DMS114 treated with DMSO at 0.1 percent for 48 hours (cell line): ENCODE data around the gene OCLN.
"Not testable (repeated sequence)": the region's sequence is repeated elsewhere in the genome, so short reads cannot be mapped to it uniquely, and the experiment has no call there.

Experiments
- DNase-seq: peaks from one replicate; lab custom pipeline; 2025; ENCODE audit not compliant: unreplicated experiment; lab: John Stamatoyannopoulos, UW

Gene OCLN

DNA sequence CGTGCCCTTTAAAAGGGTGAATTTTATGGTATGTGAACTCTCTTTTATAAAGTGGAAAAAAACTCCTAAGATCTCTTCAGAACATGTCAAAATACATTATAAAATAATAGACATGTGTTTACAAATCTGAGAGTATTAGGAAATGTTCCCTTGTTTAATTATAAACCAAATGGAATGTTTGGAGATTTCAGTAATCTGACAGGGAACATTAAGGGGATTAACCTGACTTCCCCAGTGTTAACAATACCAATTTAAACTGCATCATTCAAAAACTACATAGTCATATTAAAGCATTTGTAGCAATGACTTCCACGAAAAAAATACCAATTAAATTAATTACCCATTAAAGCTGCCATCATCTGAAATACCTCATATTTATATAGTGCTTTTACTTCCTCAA is 1.6 kb upstream of the OCLN start:
- DNase-seq: no peak

DNA sequence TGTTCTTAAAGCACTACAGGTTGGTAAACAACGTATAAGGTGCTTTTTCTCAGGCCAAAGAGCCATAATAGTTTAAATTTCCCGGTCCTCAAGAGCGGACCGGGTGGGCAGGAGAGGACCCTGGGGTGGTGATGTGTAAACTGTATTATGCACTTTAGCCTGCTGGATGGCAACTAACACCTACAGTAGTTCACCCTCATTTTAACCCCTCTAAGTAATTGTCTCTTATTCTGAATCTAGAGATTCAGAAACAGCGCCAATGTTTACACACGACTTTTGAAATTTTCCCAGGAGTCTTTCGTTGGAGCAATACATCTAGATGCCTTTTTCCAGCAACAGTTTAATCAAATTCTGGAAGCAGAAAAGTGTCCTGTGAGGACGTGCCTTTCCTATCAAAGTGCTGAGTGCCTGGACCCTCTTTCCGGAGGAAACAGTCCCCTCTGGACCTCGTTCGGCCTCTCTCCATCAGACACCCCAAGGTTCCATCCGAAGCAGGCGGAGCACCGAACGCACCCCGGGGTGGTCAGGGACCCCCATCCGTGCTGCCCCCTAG is 676 bp upstream of the OCLN start:
- DNase-seq: no peak

DNA sequence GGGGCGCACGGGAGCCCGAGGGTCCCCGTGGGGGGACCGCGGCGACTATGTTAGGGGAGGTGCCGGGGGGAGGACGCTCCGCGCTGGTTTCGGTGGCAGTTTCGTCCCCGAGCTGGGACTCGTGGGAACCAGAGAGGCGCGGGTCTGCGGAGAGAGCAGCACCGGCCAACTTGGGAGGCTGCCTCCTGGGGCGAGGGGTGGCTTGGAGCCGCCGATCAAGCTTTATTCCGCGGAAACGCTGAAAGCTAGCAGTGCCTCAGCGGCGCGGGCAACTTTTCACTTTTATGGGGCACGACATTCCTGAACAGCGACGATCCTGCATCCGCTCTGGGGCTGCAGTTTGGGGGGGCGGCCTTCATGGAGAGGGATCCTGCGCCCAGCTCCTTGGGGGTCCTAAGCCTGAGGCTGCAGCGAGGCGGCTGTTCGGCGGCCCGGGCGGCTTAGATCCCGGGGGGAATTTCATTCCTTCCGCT is 369 bp downstream of the OCLN start:
- no peak for DNase-seq

DNA sequence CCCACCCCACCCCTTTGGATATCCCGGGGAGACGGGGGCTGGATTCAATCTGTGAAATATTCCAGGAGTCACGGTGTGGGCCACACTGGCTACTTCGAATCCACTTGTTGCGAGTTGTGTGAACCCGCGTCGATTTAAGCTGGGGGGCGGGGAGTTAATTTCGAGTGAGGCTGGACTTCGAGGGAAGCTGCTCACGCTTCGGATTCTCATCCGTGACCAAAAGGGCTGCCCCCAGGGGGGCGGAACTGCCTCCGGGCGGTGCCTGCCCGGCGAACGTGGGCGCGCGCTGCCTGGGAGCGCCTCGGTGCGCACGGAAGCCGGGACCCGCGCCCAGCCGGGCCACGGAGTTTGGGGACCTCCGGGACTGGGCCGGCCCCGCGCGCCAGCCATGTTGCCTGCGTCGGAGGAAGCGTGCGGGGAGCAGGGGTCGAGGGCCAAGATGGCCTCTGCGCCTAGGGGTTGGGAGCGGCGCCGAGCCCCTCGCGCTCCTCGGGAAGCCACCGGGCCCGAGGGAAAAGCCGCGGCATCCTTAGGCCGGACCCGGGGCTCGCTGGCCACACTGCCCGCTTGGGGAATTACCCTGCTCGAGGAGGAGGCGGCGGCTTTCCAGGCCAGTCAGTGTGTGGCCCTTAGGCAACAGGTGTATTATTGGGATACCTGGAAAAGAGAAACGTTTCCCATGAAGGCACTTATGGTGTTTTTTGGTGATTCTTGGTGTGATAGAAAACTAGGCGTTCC is 975 bp downstream of the OCLN start:
- DNase-seq: peak; percentile 31

DNA sequence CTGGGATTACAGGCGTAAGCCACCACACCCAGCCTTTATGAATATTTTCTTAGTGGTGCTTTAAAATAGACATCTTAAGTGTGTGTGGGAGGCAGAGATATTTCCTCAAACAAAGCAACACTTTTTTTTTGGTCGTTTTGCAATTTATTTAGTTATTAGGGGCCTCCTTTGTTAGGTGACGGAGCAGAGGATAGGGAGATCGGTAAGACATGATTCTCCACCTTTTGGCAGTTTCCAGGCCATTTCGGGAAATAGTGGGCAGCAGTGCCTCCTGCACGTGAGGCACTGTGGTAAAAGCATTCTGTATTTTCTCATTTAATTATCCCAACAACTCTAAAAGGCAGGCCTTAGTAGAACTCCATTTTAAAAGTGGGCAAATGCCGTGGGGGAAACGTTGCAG is 1.9 kb downstream of the OCLN start:
- no peak for DNase-seq

DNA sequence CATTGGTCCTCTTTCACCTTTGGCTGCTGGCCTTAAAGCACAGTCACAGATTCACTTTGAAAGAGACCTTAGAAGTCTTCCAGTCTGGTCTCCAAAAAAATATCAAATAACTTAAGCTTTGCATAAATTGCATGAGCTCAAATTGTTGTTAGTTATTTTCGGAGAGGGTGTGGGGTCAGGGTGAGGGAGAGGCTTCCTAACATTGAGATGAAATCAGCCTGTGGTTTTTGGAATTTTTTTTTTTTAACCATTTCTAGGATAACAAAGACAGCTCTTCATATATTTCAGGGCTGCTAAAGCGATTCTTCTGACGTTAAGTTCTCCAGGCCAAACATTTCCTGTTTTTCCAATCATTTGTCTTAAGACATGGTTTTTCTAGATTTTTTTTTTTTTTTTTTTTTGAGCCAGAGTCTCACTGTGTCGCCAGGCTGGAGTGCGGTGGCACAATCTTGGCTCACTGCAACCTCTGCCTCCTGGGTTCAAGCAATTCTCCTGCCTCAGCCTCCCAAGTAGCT is 4.5 kb downstream of the OCLN start:
- DNase-seq: no peak

- no peak for DNase-seq
Observed at GRCh38 chr5:69498384-69498783, 5.8 kb downstream of the OCLN start.

DNA sequence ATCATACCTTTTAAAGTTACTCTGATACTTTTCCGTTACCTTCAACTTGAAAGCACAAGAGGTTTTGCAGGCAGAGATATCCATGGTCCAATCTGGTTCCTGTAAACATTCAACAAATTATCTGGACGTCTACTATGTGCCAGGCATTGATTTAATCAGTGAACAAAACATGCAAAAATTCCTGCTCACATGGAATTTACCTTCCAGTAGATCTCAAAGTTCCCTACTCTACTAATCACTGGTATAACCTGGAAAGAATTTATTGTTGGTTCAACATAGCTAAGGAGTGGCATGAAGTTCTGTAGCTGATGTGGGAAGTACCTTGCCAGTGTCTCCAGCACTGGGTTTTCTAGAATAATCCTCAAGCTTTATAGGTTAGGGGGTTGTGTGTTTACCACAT is 9.8 kb downstream of the OCLN start:
- DNase-seq: no peak

DNA sequence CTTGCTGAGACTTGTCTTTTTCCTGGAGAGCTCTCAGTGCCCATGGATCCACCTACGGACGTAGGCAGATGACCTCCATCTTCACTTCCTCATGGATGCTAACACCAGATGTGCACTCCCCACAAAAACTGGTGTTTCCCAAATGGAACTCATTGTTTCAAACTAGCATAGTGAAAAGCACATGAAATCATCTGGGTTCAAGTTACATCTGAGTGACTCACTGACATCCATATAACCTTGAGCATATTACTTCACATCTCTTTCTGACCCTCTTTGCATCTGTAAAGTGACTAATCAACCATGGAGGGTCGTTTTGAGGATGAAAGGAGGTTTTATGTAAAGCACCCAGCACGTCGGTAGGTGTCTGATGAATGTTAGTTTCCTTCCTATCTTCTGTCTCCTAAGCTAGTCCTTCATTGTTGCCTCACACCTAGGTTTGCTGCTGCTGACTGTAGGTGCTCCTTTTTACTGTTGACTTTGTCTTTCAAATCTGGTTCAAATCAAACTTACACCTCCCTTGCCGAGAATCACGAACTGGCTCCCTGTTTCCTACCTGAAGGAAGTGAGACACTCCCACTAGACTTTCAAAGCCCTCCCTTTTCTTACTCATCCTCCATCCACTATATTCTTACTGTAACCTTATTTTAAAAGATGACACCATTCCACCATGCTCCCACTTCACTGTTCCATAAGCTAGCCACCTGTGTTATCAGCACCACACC is 10.3 kb downstream of the OCLN start:
- no peak for DNase-seq

- DNase-seq: no peak
Observed at GRCh38 chr5:69504036-69504435, 11.4 kb downstream of the OCLN start.

- no peak for DNase-seq
Observed at GRCh38 chr5:69505306-69505705, 12.7 kb downstream of the OCLN start.

DNA sequence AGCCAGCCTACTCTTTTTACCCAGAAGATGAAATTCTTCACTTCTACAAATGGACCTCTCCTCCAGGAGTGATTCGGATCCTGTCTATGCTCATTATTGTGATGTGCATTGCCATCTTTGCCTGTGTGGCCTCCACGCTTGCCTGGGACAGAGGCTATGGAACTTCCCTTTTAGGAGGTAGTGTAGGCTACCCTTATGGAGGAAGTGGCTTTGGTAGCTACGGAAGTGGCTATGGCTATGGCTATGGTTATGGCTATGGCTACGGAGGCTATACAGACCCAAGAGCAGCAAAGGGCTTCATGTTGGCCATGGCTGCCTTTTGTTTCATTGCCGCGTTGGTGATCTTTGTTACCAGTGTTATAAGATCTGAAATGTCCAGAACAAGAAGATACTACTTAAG is 16.6 kb downstream of the OCLN start:
- DNase-seq: no peak

GRCh38 chr5:69510694-69511093 is 18.1 kb downstream of the OCLN start:
- DNase-seq: no peak

DNA sequence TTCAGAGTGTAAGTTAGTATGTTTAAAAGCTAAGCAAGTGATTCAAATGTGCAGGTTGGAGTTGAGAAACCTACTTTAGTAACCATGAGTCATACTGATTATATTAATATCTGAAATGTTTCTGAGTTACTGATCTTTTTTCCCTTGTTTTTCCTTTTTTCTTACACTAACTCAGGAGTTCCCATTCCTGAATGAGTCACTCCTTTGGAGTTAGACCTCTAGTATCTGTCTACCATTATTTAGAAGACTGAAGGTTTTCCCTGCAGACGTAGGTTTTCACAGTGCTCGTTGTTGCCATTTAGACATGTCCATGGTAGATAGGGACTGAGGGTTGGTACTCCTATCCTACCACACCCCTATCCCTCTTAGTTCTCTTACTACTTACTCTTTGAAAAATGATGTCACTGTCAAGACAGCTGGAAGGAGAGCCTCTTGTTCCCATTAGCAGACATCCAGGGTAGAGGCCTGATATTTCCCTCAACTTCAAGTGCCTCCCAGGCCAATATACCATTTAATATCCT is 20.2 kb downstream of the OCLN start:
- no peak for DNase-seq

- DNase-seq: not testable (repeated sequence)
Observed at GRCh38 chr5:69515570-69515969, 23.0 kb downstream of the OCLN start.

- DNase-seq: no peak
Observed at GRCh38 chr5:69516769-69517168, 24.2 kb downstream of the OCLN start.

GRCh38 chr5:69517763-69518212 is 25.2 kb downstream of the OCLN start:
- no peak for DNase-seq

GRCh38 chr5:69519285-69519684 is 26.7 kb downstream of the OCLN start:
- DNase-seq: no peak

GRCh38 chr5:69522035-69522434 is 29.4 kb downstream of the OCLN start:
- DNase-seq: no peak

GRCh38 chr5:69525490-69525889 is 32.9 kb downstream of the OCLN start:
- DNase-seq: no peak

GRCh38 chr5:69526660-69527059 is 34.1 kb downstream of the OCLN start:
- DNase-seq: no peak
